Thyroid gland (tissue), 4 donors: ENCODE measurements around the gene VMP1.

Experiments
- CTCF ChIP-seq, 6 experiments: fragments of 200-600 bp in 3 of 6; fragments of 450-650 bp in 3 of 6; sonication (generic) in 3 of 6; IDR thresholded peaks; one replicate each; pipeline ENCODE4 v1.5.1; 2016 to 2019; ENCODE audit warnings: antibody characterized with exemption in 6 of 6, mild to moderate bottlenecking in 2 of 6, inconsistent platforms in 1 of 6, moderate library complexity in 1 of 6
- POLR2A ChIP-seq, 2 donors: fragments of 450-650 bp; IDR thresholded peaks; one replicate each; pipeline ENCODE4 v1.6.1; 2017; ENCODE audit warnings: antibody characterized with exemption in 2 of 2, mild to moderate bottlenecking in 2 of 2, moderate library complexity in 1 of 2

GRCh38 chr17:59856859-59857794 is 149.7 kb downstream of the VMP1 start:
- no peak for TF ChIP-seq CTCF (IDR thresholded peaks at IDR 0.05)
- no peak for TF ChIP-seq POLR2A (IDR thresholded peaks at IDR 0.05)
